Heart left ventricle (tissue), 16 donors: ENCODE data around the gene CDCA5. TPM values are rescaled to one million over a fixed set of nuclear protein-coding genes. Genes with fewer than 3 reads are reported as not detected.
"Not testable (repeated sequence)": the region's sequence is repeated elsewhere in the genome, so short reads cannot be mapped to it uniquely, and the experiment has no call there.

Experiments
- ATAC-seq, 4 donors: fragments of 200-7000 bp; cut with Tn5 transposase; one replicate each; pipeline ENCODE4 v1.9.1; 2020 to 2022; ENCODE audit warnings: moderate library complexity in 4 of 4, mild to moderate bottlenecking in 3 of 4, moderate number of reproducible peaks in 1 of 4
- DNase-seq, 5 donors: peaks; one replicate each; pipeline ENCODE4 v3.0.0-alpha.2; 2020
- H3K27ac ChIP-seq, 12 donors: fragments of 200-600 bp; sonication (generic) in 4 of 12; one replicate each; pipeline versions ENCODE4 v1.5.0 to v1.8.0; 2016 to 2022; ENCODE audit warnings: mild to moderate bottlenecking in 2 of 12
- H3K27me3 ChIP-seq, 9 donors: fragments of 200-600 bp; sonication (generic) in 2 of 9; one replicate each; pipeline versions ENCODE4 v1.5.1 to v1.8.0; 2016 to 2022; ENCODE audit warnings: mild to moderate bottlenecking in 3 of 9
- H3K36me3 ChIP-seq, 9 donors: fragments of 200-600 bp; sonication (generic) in 2 of 9; one replicate each; pipeline versions ENCODE4 v1.5.0 to v1.8.0; 2018 to 2022; ENCODE audit warnings: mild to moderate bottlenecking in 2 of 9
- H3K4me1 ChIP-seq, 12 donors: fragments of 200-600 bp; sonication (generic) in 4 of 12; one replicate each; pipeline versions ENCODE4 v1.5.0 to v1.8.0; 2016 to 2022; ENCODE audit warnings: mild to moderate bottlenecking in 3 of 12
- H3K4me3 ChIP-seq, 12 donors: fragments of 200-600 bp; sonication (generic) in 4 of 12; one replicate each; pipeline versions ENCODE4 v1.5.0 to v1.8.0; 2017 to 2022; ENCODE audit warnings: mild to moderate bottlenecking in 9 of 12, moderate library complexity in 4 of 12
- H3K9me3 ChIP-seq, 12 donors: fragments of 200-600 bp; sonication (generic) in 4 of 12; one replicate each; pipeline versions ENCODE4 v1.5.0 to v1.8.0; 2016 to 2022; ENCODE audit warnings: mild to moderate bottlenecking in 1 of 12
- CTCF ChIP-seq, 12 donors: fragments of 200-600 bp; sonication (generic) in 4 of 12; IDR thresholded peaks; one replicate each; pipeline versions ENCODE4 v1.5.0 to v1.8.0; 2018 to 2022; ENCODE audit warnings: antibody characterized with exemption in 12 of 12, mild to moderate bottlenecking in 5 of 12
- POLR2A ChIP-seq, 2 donors: fragments of 450-650 bp; IDR thresholded peaks; one replicate each; pipeline ENCODE4 v1.6.1; 2017; ENCODE audit warnings: antibody characterized with exemption in 2 of 2, mild to moderate bottlenecking in 2 of 2, moderate library complexity in 2 of 2
- WGBS, 4 donors: extraction: QIAGEN DNeasy Blood & Tissue Kit in 2 of 4; methylation state at CpG; one replicate each; pipeline versions ENCODE4 v1.1.5 to v1.1.7; 2013 to 2018; 5-methylcytosine and 5-hydroxymethylcytosine counted together
- intact Hi-C, 10 donors: fragments of 100-400 bp; cut with DNase I; formaldehyde crosslinking; loops; one replicate each; pipeline versions ENCODE4 v1.11.1 to v1.14.2; 2022
- polyA plus RNA-seq, 2 donors: library from polyadenylated mRNA; stranded (reverse); fragments of 200-250 nt; gene quantifications; one replicate each; pipeline ENCODE4 v1.2.3, GENCODE V29; 2013
- total RNA-seq, 9 donors: library from RNA; depleted of rRNA in 2 of 9; stranded (reverse); fragments of >200 nt in 2 of 9; fragmentation: NEBNext Ultra II Directional in 3 of 9; extraction: Animal tissue kit (Norgen Biotek cat#: 25700) in 3 of 9; gene quantifications; one replicate each; pipeline versions ENCODE4 v1.1.0 to v1.2.4, GENCODE V29; 2016 to 2023
- donor health status: ischemic (EF 13 %, LVEDD 7.1; RV severe dilation, severe dysfunction).
- donor health status: healthy with polysubstance abuse.
- donor health status: DM: no; HTN: yes; CAD: no.
- donor health status: DM: no; HTN: no; CAD: no.
- donor health status: ischemic (EF 25% LVEDD 6.9; RV normal size, moderate dysfunction).
- donor health status: ischemic (EF 25% LVEDD 5.7; RV mildly dilated, moderate dysfunction).
- donor health status: healthy.
- donor health status: DM: yes; HTN: yes; CAD: no.
- donor health status: ischemic (EF 35%, LVEDD 5.7; RV mildly dilated, moderate dysfunction).
- donor health status: nonischemic (EF 11% LVEDD 7.7; RV severe dilation, severe dysfunction).
- donor health status: DM: yes; HTN: yes; CAD: no.
- donor health status: PGD.
- donor health status: ischemic (EF 29% LVEDD 5.4; RV normal size, mild dysfunction).
- donor health status: nonischemic (EF 23%, LVEDD 6.1; RV moderate dilation, normal function).

Gene CDCA5
- total and polyA plus RNA-seq, 11 donors, result 0.38 to 11.6 (median 0.81) TPM

DNA sequence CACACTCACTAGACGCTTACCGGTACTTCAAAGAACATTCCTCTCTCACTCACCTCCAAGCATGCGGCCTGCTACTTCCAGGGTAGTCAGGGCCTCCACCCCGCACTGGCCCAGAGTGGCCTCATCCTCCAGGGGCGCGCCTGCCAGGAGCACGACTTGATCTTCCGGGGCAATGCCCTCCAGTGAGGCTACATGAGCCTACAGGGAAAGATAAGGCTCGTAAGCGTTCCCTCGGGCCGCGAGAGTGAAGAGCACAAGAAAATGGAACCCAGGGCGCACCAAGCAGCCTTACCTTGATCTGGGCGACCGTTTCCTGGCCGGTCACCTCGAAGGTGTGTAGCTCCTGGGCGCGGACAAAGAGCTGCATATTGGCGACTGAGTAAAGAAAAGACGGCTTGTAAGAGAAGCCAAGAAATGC, 37.6 kb upstream of the CDCA5 start:
- ATAC-seq, result no peak
- H3K27ac ChIP-seq, result peak overlapping the region; percentile 11 to 96 (median 87)
- peaks cover 0 to 59% (median 55%) of the 10 kb centered on the region in 9 donors for H3K36me3 ChIP-seq
- no peaks in the 10 kb centered on the region for H3K9me3 ChIP-seq
- no peaks in the 10 kb centered on the region for H3K27me3 ChIP-seq
- intact Hi-C loops, result loop anchor here in 4 of 10 donors (2.0 to 10.0 kb wide), 3 partner anchors 37 to 197 kb away; partner anchors contain the start of genes CAPN1 (in 2 of the 4), CDCA5 (in 1 of the 4), PPP2R5B (in 1 of the 4) and ZFPL1 (in 1 of the 4)
- no peak for TF ChIP-seq CTCF (IDR thresholded peaks at IDR 0.05)
- no peak for TF ChIP-seq POLR2A (IDR thresholded peaks at IDR 0.05)
- peak overlapping the region; percentile 70 to 98 (median 84) for H3K4me3 ChIP-seq
- 0 to 2% (median 1%) methylated on average over 21 to 22 of the region's 22 CpGs for WGBS, 4 donors
- H3K4me1 ChIP-seq, result peaks cover 0 to 42% (median 28%) of the 10 kb centered on the region in 12 donors
- peak in 1 of 5 donors; percentile 15 for DNase-seq

DNA sequence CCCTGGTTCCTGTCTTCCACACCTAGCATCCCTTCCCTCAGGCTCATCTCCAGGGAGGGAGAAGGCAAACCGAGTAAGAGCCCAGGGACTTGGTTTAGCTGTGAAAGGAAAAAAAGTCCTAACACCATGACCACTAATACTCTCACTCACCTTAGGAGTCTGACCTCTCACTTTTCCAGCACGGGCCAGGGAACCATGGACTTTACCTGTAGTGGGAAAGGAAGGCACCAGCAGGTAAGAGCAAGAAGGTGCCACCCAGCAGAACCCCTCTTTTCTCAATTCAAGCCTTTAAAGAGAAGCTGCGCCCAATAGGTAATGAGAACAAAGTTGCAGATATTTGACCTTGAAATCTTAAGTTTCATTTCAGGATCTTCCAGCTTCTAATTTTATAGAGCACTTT, 37.0 kb upstream of the CDCA5 start:
- Histone ChIP-seq H3K36me3 (peaks cover 0 to 57% (median 52%) of the 10 kb centered on the region in 9 donors), H3K27ac (peak overlapping the region in 10 of 12 donors; percentile 76 to 96 (median 89)), H3K4me3 (peak overlapping the region in 11 of 12 donors; percentile 72 to 98 (median 85)), H3K4me1 (peaks cover 0 to 48% (median 34%) of the 10 kb centered on the region in 12 donors), H3K9me3 (no peaks in the 10 kb centered on the region), H3K27me3 (no peaks in the 10 kb centered on the region)
- 57 to 75% (median 60%) methylated on average over 3 of the region's 3 CpGs for WGBS, 4 donors
- TF ChIP-seq POLR2A (IDR thresholded peaks at IDR 0.05) (no peak), CTCF (IDR thresholded peaks at IDR 0.05) (no peak)
- intact Hi-C loops, result loop anchor here in 4 of 10 donors (2.0 to 10.0 kb wide), 3 partner anchors 36 to 196 kb away; partner anchors contain the start of genes CAPN1 (in 2 of the 4), CDCA5 (in 1 of the 4), PPP2R5B (in 1 of the 4) and ZFPL1 (in 1 of the 4)
- DNase-seq, result no peak
- ATAC-seq, result no peak

GRCh38 chr11:65119670-65119995, 35.8 kb upstream of the CDCA5 start:
- peaks cover 0 to 50% (median 40%) of the 10 kb centered on the region in 9 donors for H3K36me3 ChIP-seq
- DNase-seq, result no peak
- peaks cover 0 to 55% (median 36%) of the 10 kb centered on the region in 12 donors for H3K4me1 ChIP-seq
- TF ChIP-seq POLR2A (IDR thresholded peaks at IDR 0.05) (no peak), CTCF (IDR thresholded peaks at IDR 0.05) (no peak)
- intact Hi-C loops, result loop anchor here (2.0 to 10.0 kb wide), 11 partner anchors 65 to 345 kb away; partner anchors contain the start of genes ARL2 (in 5 of the 10), CDC42BPG (in 2 of the 10), CAPN1 (in 1 of the 10) and DPF2 (in 1 of the 10)
- H3K4me3 ChIP-seq, result no peak overlapping the region
- peak overlapping the region in 1 of 12 donors; percentile 66 for H3K27ac ChIP-seq
- no peaks in the 10 kb centered on the region for H3K9me3 ChIP-seq
- no peaks in the 10 kb centered on the region for H3K27me3 ChIP-seq
- no peak for ATAC-seq

- not testable (repeated sequence) for H3K9me3 ChIP-seq, ATAC-seq, DNase-seq, H3K27me3 ChIP-seq, H3K4me3 ChIP-seq
- H3K36me3 ChIP-seq, result peaks cover 0 to 45% (median 34%) of the 10 kb centered on the region in 9 donors
- peaks cover 0 to 59% (median 36%) of the 10 kb centered on the region in 12 donors for H3K4me1 ChIP-seq
- WGBS, 4 donors, result 84 to 89% (median 88%) methylated on average over 18 of the region's 18 CpGs
- peak overlapping the region in 1 of 12 donors; percentile 66 for H3K27ac ChIP-seq
- intact Hi-C loops, result loop anchor here (1.0 to 10.0 kb wide), 12 partner anchors 66 to 344 kb away; partner anchors contain the start of genes ARL2 (in 6 of the 10), CDC42BPG (in 2 of the 10), CAPN1 (in 1 of the 10) and DPF2 (in 1 of the 10)
Observed at GRCh38 chr11:65118891-65119669, 35.2 kb upstream of the CDCA5 start.
